Left lung (tissue), 10 donors: ENCODE measurements around the gene RIPOR3. TPM values are rescaled to one million over a fixed set of nuclear protein-coding genes. Genes with fewer than 3 reads are reported as not detected.
"Not testable (repeated sequence)": the region's sequence is repeated elsewhere in the genome, so short reads cannot be mapped to it uniquely, and the experiment has no call there.

Source experiments
- ATAC-seq: fragments of 200-7000 bp; cut with Tn5 transposase; one replicate; pipeline ENCODE4 v1.9.1; 2020; ENCODE audit warnings: moderate library complexity
- DNase-seq, 4 donors: peaks; one replicate each; pipeline ENCODE4 v3.0.0-alpha.2; 2013 to 2020
- H3K27ac ChIP-seq, 2 donors: fragments of 200-600 bp; sonication (generic) in 1 of 2; one replicate each; pipeline versions ENCODE4 v1.5.0 to v1.8.0; 2020 to 2021
- H3K27me3 ChIP-seq, 2 donors: fragments of 200-600 bp; sonication (generic) in 1 of 2; one replicate each; pipeline versions ENCODE4 v1.5.0 to v1.8.0; 2020 to 2021
- H3K36me3 ChIP-seq, 2 donors: fragments of 200-600 bp; sonication (generic) in 1 of 2; one replicate each; pipeline versions ENCODE4 v1.5.0 to v1.8.0; 2020 to 2021
- H3K4me1 ChIP-seq, 2 donors: fragments of 200-600 bp; one replicate each; pipeline ENCODE4 v1.8.0; 2021
- H3K4me3 ChIP-seq, 2 donors: fragments of 200-600 bp; sonication (generic) in 1 of 2; one replicate each; pipeline versions ENCODE4 v1.5.0 to v1.8.0; 2020 to 2021; ENCODE audit warnings: mild to moderate bottlenecking in 1 of 2
- H3K9me3 ChIP-seq, 2 donors: fragments of 200-600 bp; sonication (generic) in 1 of 2; one replicate each; pipeline versions ENCODE4 v1.5.0 to v1.8.0; 2020 to 2021
- CTCF ChIP-seq, 2 donors: fragments of 200-600 bp; sonication (generic) in 1 of 2; IDR thresholded peaks; one replicate each; pipeline versions ENCODE4 v1.5.0 to v1.8.0; 2021; ENCODE audit warnings: antibody characterized with exemption in 2 of 2
- intact Hi-C, 2 donors: fragments of 100-400 bp; cut with DNase I; formaldehyde crosslinking; loops; one replicate each; pipeline versions ENCODE4 v1.11.2 to v1.14.2; 2022
- polyA plus RNA-seq, 6 donors: library from polyadenylated mRNA; unstranded; fragments of 120-200 nt; gene quantifications; one replicate each; pipeline ENCODE4 v1.2.1, GENCODE V29; 2013; ENCODE audit not compliant: insufficient read length in 6 of 6
- total RNA-seq, 2 donors: library from RNA; stranded (reverse); fragmentation: NEBNext Ultra II Directional; extraction: Animal tissue kit (Norgen Biotek cat#: 25700); gene quantifications; one replicate each; pipeline ENCODE4 v1.2.1, GENCODE V29; 2021
- donor health status: DM: no; HTN: yes; CAD: no.
- donor health status: DM: no; HTN: no; CAD: no.

The RIPOR3 gene
- total and polyA plus RNA-seq, 8 donors: 2.0 to 7.0 (median 2.8) TPM

GRCh38 chr20:50648651-50649050, 42.7 kb downstream of the RIPOR3 start:
- Histone ChIP-seq H3K27me3 (no peaks in the 10 kb centered on the region), H3K9me3 (peaks cover 0 to 6% of the 10 kb centered on the region in 2 donors), H3K36me3 (no peaks in the 10 kb centered on the region), H3K4me3 (no peak overlapping the region), H3K4me1 (peaks cover 0 to 12% of the 10 kb centered on the region in 2 donors), H3K27ac (no peak overlapping the region)
- TF ChIP-seq CTCF (IDR thresholded peaks at IDR 0.05): no peak
- intact Hi-C loops: no loop called here
- DNase-seq (no peak), ATAC-seq (no peak)

GRCh38 chr20:50646483-50646996, 44.8 kb downstream of the RIPOR3 start:
- intact Hi-C loops: no loop called here
- ATAC-seq: no peak

GRCh38 chr20:50645253-50646068, 45.9 kb downstream of the RIPOR3 start:
- peak; percentile 87 for ATAC-seq
- no peak overlapping the region for H3K4me3 ChIP-seq
- no peak for TF ChIP-seq CTCF (IDR thresholded peaks at IDR 0.05)
- peaks cover 0 to 6% of the 10 kb centered on the region in 2 donors for H3K9me3 ChIP-seq
- H3K27ac ChIP-seq: peak overlapping the region; percentile 33 to 57
- DNase-seq: peak; percentile 42 to 92 (median 72)
- H3K36me3 ChIP-seq: no peaks in the 10 kb centered on the region
- H3K4me1 ChIP-seq: peaks cover 0 to 21% of the 10 kb centered on the region in 2 donors
- no peaks in the 10 kb centered on the region for H3K27me3 ChIP-seq
- intact Hi-C loops: no loop called here

More at GRCh38 chr20:50646483-50646996, 44.8 kb downstream of the RIPOR3 start:
- Histone ChIP-seq H3K27me3 (no peaks in the 10 kb centered on the region), H3K27ac (peak overlapping the region; percentile 33 to 57), H3K9me3 (peaks cover 0 to 6% of the 10 kb centered on the region in 2 donors), H3K4me1 (peaks cover 0 to 14% of the 10 kb centered on the region in 2 donors), H3K36me3 (no peaks in the 10 kb centered on the region), H3K4me3 (no peak overlapping the region)
- DNase-seq: no peak
- TF ChIP-seq CTCF (IDR thresholded peaks at IDR 0.05): no peak

GRCh38 chr20:50642288-50642803, 49.0 kb downstream of the RIPOR3 start:
- Histone ChIP-seq H3K36me3 (no peaks in the 10 kb centered on the region), H3K27me3 (no peaks in the 10 kb centered on the region), H3K9me3 (peaks cover 0 to 6% of the 10 kb centered on the region in 2 donors), H3K4me3 (no peak overlapping the region), H3K4me1 (peaks cover 0 to 25% of the 10 kb centered on the region in 2 donors), H3K27ac (peak overlapping the region in 1 of 2 donors; percentile 45)
- TF ChIP-seq CTCF (IDR thresholded peaks at IDR 0.05): no peak
- ATAC-seq (no peak), DNase-seq (no peak)
- intact Hi-C loops: no loop called here

GRCh38 chr20:50641625-50642287, 49.6 kb downstream of the RIPOR3 start:
- intact Hi-C loops, H3K27me3 ChIP-seq, H3K9me3 ChIP-seq, H3K36me3 ChIP-seq, DNase-seq, H3K4me3 ChIP-seq: not testable (repeated sequence)
- H3K4me1 ChIP-seq: peaks cover 0 to 31% of the 10 kb centered on the region in 2 donors
- H3K27ac ChIP-seq: peak overlapping the region in 1 of 2 donors; percentile 50
- ATAC-seq: peak; percentile 56

GRCh38 chr20:50639971-50640711, 51.2 kb downstream of the RIPOR3 start:
- H3K9me3 ChIP-seq, ATAC-seq, intact Hi-C loops, H3K4me3 ChIP-seq, H3K27ac ChIP-seq, H3K27me3 ChIP-seq, H3K36me3 ChIP-seq, DNase-seq: not testable (repeated sequence)
- H3K4me1 ChIP-seq: peaks cover 7 to 36% of the 10 kb centered on the region in 2 donors

GRCh38 chr20:50638015-50638847, 53.1 kb downstream of the RIPOR3 start:
- DNase-seq, ATAC-seq, H3K36me3 ChIP-seq, intact Hi-C loops, H3K9me3 ChIP-seq, H3K27me3 ChIP-seq, H3K4me3 ChIP-seq: not testable (repeated sequence)
- Histone ChIP-seq H3K4me1 (peaks cover 7 to 32% of the 10 kb centered on the region in 2 donors), H3K27ac (peak overlapping the region in 1 of 2 donors; percentile 57)
